SK-N-MC (cell line): ENCODE results near the gene SMYD3.

Experiments
- EZH2 ChIP-seq: fragments of 200-600 bp; sonication (generic); IDR thresholded peaks from one replicate; pipeline ENCODE4 v1.6.1; 2017; ENCODE audit warnings: antibody characterized with exemption
- POLR2AphosphoS5 ChIP-seq: IDR thresholded peaks from 2 replicates; pipeline ENCODE4 v1.6.1; 2012; ENCODE audit warnings: mild to moderate bottlenecking, low read depth, low read length, borderline replicate concordance

- no peak for TF ChIP-seq EZH2
- TF ChIP-seq POLR2AphosphoS5 = no peak
Observed at GRCh38 chr1:246213502-246213901, 293.6 kb downstream of the SMYD3 start.
